Cardiac muscle cell (in vitro differentiated cells and primary cell): ENCODE measurements around the gene MACC1. TPM values are rescaled to one million over a fixed set of nuclear protein-coding genes. Genes with fewer than 3 reads are reported as not detected.

Source experiments
- DNase-seq, 2 donors: peaks; one replicate each; pipeline versions ENCODE4 v3.0.0 to v3.0.0-alpha.2; 2010 to 2017; ENCODE audit warnings: low read depth in 1 of 2, low spot score in 1 of 2
- H3K27ac ChIP-seq: fragments of 200-600 bp; sonication (generic); 2 replicates; pipeline ENCODE4 v1.5.1; 2016
- H3K27me3 ChIP-seq: fragments of 200-600 bp; sonication (generic); 2 replicates; pipeline ENCODE4 v1.6.0; 2016; ENCODE audit warnings: control low read depth
- H3K36me3 ChIP-seq: fragments of 200-600 bp; sonication (generic); 2 replicates; pipeline ENCODE4 v1.5.1; 2016; ENCODE audit warnings: control low read depth
- H3K4me1 ChIP-seq: fragments of 200-600 bp; sonication (generic); 2 replicates; pipeline ENCODE4 v1.8.1; 2017; ENCODE audit warnings: low read depth, mild to moderate bottlenecking, mixed run types
- H3K4me3 ChIP-seq: fragments of 200-600 bp; sonication (generic); 2 replicates; pipeline ENCODE4 v1.5.1; 2016; ENCODE audit warnings: mild to moderate bottlenecking
- H3K9me3 ChIP-seq: fragments of 200-600 bp; sonication (generic); 2 replicates; pipeline ENCODE4 v1.5.1; 2017; ENCODE audit warnings: low read depth, mild to moderate bottlenecking, control low read depth
- CTCF ChIP-seq: IDR thresholded peaks from 2 replicates; pipeline ENCODE4 v1.5.1; 2012; ENCODE audit warnings: low read depth, mild to moderate bottlenecking, low read length
- polyA plus RNA-seq: library from polyadenylated mRNA; unstranded; fragments of >200 nt; fragmentation: Nextera tagmentation; extraction: Ambion mirVana; gene quantifications from 2 replicates; pipeline ENCODE4 v1.2.1, GENCODE V29; 2016
- total RNA-seq: library from RNA; depleted of rRNA; stranded (reverse); fragments of >200 nt; gene quantifications from 2 replicates; pipeline ENCODE4 v1.2.3, GENCODE V29; 2016

MACC1 gene
- total and polyA plus RNA-seq, 2 experiments from 2014 or later = 0.06 TPM; not detected in 1

- H3K27me3 ChIP-seq = no peaks in the 10 kb centered on the region
- no peak for DNase-seq
- TF ChIP-seq CTCF = no peak
- H3K36me3 ChIP-seq = no peaks in the 10 kb centered on the region
- H3K9me3 ChIP-seq = no peaks in the 10 kb centered on the region
- no peak overlapping the region for H3K27ac ChIP-seq
- H3K4me1 ChIP-seq = no peaks in the 10 kb centered on the region
- H3K4me3 ChIP-seq = no peak overlapping the region
These were observed 103.7 kb downstream of the MACC1 start for GRCh38 chr7:20113427-20114027.

- TF ChIP-seq CTCF = no peak
- no peaks in the 10 kb centered on the region for H3K9me3 ChIP-seq
- peak in 1 of 2 donors; percentile 13 for DNase-seq
- no peaks in the 10 kb centered on the region for H3K27me3 ChIP-seq
- H3K36me3 ChIP-seq = no peaks in the 10 kb centered on the region
- no peak overlapping the region for H3K27ac ChIP-seq
- no peak overlapping the region for H3K4me3 ChIP-seq
- no peaks in the 10 kb centered on the region for H3K4me1 ChIP-seq
These were observed 104.5 kb downstream of the MACC1 start for GRCh38 chr7:20112696-20113095.

- DNase-seq = no peak
- Histone ChIP-seq H3K9me3 (no peaks in the 10 kb centered on the region), H3K27ac (no peak overlapping the region), H3K4me1 (no peaks in the 10 kb centered on the region), H3K27me3 (no peaks in the 10 kb centered on the region), H3K36me3 (no peaks in the 10 kb centered on the region), H3K4me3 (no peak overlapping the region)
- TF ChIP-seq CTCF = no peak
These were observed 105.2 kb downstream of the MACC1 start for GRCh38 chr7:20111821-20112542.

GRCh38 chr7:20107582-20107981 lies 109.6 kb downstream of the MACC1 start:
- H3K9me3 ChIP-seq = no peaks in the 10 kb centered on the region
- peak in 1 of 2 donors; percentile 23 for DNase-seq
- no peaks in the 10 kb centered on the region for H3K36me3 ChIP-seq
- no peaks in the 10 kb centered on the region for H3K4me1 ChIP-seq
- no peak overlapping the region for H3K27ac ChIP-seq
- no peaks in the 10 kb centered on the region for H3K27me3 ChIP-seq
- H3K4me3 ChIP-seq = no peak overlapping the region
- no peak for TF ChIP-seq CTCF

GRCh38 chr7:20104696-20105095 lies 112.5 kb downstream of the MACC1 start:
- Histone ChIP-seq H3K27ac (no peak overlapping the region), H3K27me3 (no peaks in the 10 kb centered on the region), H3K36me3 (no peaks in the 10 kb centered on the region), H3K9me3 (no peaks in the 10 kb centered on the region), H3K4me1 (no peaks in the 10 kb centered on the region), H3K4me3 (no peak overlapping the region)
- no peak for TF ChIP-seq CTCF
- no peak for DNase-seq
